Sigmoid colon (tissue), 4 donors: Measurements from ENCODE around the gene RNF10.

ENCODE experiments used
- POLR2A ChIP-seq, 2 donors: fragments of 450-650 bp; IDR thresholded peaks; one replicate each; pipeline ENCODE4 v1.6.1; 2016; ENCODE audit warnings: antibody characterized with exemption in 2 of 2, mild to moderate bottlenecking in 2 of 2, moderate library complexity in 2 of 2
- POLR2AphosphoS5 ChIP-seq, 4 donors: sonication (generic); formaldehyde crosslinking; IDR thresholded peaks; one replicate each; pipeline ENCODE4 v1.6.1; 2017; ENCODE audit warnings: antibody characterized with exemption in 4 of 4

DNA sequence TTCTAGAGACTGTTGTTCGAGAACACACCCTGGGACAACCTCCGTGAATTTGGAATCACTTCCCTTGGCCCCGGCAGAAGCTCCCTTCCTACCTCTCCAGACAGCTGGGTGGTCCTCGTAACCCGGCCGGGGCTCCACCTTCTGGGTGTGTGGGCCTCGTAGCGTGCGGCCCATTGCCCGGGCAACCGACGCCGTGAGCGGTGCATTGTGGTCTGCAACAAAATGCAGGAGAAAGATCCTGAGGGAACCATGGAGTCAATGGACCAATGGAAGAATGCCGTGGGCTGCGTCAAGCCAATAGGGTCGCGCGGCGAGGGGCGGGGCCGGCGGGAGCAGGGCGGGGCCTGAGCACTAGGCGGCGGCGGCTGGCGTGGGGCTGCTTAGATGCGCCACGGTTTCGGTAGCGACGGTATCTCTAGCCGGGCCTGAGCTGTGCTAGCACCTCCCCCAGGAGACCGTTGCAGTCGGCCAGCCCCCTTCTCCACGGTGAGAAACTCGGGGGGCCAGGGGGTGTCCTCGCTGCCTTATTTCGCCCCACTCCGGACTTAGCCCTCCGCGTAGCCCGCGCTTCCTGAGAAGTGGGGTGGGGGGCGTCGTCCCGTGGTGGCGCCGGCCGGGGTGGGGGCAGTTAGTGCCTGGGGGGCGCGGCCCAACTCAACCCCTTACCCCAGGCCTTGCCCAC is 38.3 kb upstream of the RNF10 start, which contains the start of gene DYNLL1:
- TF ChIP-seq POLR2A (IDR thresholded peaks at IDR 0.05) (peak; percentile 84 to 86), POLR2AphosphoS5 (IDR thresholded peaks at IDR 0.05) (peak; percentile 87 to 98 (median 96))
